D721Med (cell line): ENCODE data around the gene RBM38.

ENCODE experiments used
- DNase-seq: peaks from one replicate; pipeline ENCODE4 v3.0.0; 2011; ENCODE audit warnings: low spot score; ENCODE audit not compliant: insufficient read length
- FAIRE-seq: peaks from 2 replicates; lab custom pipeline; 2011; peaks lifted over from hg19 to GRCh38; lab: Jason Lieb, UNC
- CTCF ChIP-seq: IDR thresholded peaks from 2 replicates; pipeline ENCODE4 v1.5.1; 2012; ENCODE audit warnings: mild to moderate bottlenecking, control low read depth; ENCODE audit not compliant: insufficient read depth; ENCODE audit errors: missing control alignments

The RBM38 gene

GRCh38 chr20:57405236-57406016, 14.2 kb downstream of the RBM38 start:
- no peak for FAIRE-seq
- no peak for TF ChIP-seq CTCF
- no peak for DNase-seq

- no peak for FAIRE-seq
- TF ChIP-seq CTCF, result no peak
- DNase-seq, result no peak
These were observed 16.4 kb downstream of the RBM38 start for GRCh38 chr20:57407541-57407956.

GRCh38 chr20:57408131-57408530, 16.9 kb downstream of the RBM38 start:
- TF ChIP-seq CTCF, result no peak

GRCh38 chr20:57408536-57409233, 17.5 kb downstream of the RBM38 start:
- no peak for TF ChIP-seq CTCF
- FAIRE-seq, result no peak
- DNase-seq, result no peak

More at GRCh38 chr20:57408131-57408530, 16.9 kb downstream of the RBM38 start:
- no peak for DNase-seq
- FAIRE-seq, result no peak

GRCh38 chr20:57409316-57409671, 18.1 kb downstream of the RBM38 start:
- FAIRE-seq (no peak), DNase-seq (no peak)
- TF ChIP-seq CTCF, result no peak

GRCh38 chr20:57409672-57410397, 18.6 kb downstream of the RBM38 start:
- FAIRE-seq (no peak), DNase-seq (no peak)
- TF ChIP-seq CTCF, result no peak
